ENCODE results near the gene ME1. TPM values are rescaled to one million over a fixed set of nuclear protein-coding genes. Genes with fewer than 3 reads are reported as not detected.

Gene ME1
- total RNA-seq, 4 donors from 2014 or later, result 12.8 to 40.5 (median 28.4) TPM

DNA sequence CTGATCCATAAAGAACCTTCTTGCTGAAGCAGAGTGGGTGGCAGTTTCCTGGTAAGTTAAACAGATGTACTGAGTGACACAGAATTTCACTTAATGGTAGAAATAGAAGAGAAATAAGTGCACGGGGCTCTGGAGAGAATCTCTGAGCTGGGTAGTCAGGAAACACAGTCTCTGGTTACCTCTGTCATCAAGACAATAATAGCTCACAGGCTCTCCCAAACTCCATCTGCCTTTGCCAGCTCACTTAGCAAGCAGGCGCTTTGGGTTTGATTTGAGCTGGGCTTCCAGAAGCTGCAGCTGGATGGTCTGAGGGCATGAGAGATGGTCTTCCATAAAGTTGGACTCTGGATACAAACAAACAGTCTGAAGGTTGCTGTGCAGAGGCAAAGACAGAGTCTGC lies 41.9 kb upstream of the ME1 start:
- WGBS, result 82% methylated on average over 2 of the region's 2 CpGs
- Histone ChIP-seq H3K4me3 (no peak overlapping the region), H3K4me1 (no peaks in the 10 kb centered on the region), H3K9me3 (no peaks in the 10 kb centered on the region), H3K27ac (no peak overlapping the region), H3K36me3 (no peaks in the 10 kb centered on the region), H3K27me3 (no peaks in the 10 kb centered on the region)
- TF ChIP-seq, protein P1, sequence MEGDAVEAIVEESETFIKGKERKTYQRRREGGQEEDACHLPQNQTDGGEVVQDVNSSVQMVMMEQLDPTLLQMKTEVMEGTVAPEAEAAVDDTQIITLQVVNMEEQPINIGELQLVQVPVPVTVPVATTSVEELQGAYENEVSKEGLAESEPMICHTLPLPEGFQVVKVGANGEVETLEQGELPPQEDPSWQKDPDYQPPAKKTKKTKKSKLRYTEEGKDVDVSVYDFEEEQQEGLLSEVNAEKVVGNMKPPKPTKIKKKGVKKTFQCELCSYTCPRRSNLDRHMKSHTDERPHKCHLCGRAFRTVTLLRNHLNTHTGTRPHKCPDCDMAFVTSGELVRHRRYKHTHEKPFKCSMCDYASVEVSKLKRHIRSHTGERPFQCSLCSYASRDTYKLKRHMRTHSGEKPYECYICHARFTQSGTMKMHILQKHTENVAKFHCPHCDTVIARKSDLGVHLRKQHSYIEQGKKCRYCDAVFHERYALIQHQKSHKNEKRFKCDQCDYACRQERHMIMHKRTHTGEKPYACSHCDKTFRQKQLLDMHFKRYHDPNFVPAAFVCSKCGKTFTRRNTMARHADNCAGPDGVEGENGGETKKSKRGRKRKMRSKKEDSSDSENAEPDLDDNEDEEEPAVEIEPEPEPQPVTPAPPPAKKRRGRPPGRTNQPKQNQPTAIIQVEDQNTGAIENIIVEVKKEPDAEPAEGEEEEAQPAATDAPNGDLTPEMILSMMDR (IDR thresholded peaks at IDR 0.05), result no peak
- TF ChIP-seq POLR2A (IDR thresholded peaks at IDR 0.05), result no peak
- TF ChIP-seq POLR2AphosphoS5 (IDR thresholded peaks at IDR 0.05), result no peak
- no peak for DNase-seq (ENCODE audit: low spot score in 2 of 2)

DNA sequence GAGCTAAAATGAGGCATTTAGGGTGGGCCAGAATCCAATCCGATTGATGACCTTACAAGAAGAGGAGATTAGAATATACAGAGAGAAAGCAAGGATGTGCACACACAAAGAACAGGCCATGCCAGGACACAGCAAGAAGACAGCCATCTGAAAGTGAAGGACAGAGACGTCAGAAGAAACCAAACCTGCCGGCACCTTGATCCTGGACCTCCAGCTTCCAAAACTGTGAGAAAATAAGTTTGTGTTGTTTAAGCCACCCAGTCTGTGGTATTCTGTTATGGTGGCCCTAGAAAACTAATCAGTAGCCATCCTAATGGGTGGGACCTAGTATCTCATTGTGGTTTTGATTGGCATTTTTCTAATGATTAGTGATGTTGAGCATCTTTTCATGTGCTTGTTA lies 39.7 kb upstream of the ME1 start:
- TF ChIP-seq, protein P1 (IDR thresholded peaks at IDR 0.05), result no peak
- TF ChIP-seq POLR2A (IDR thresholded peaks at IDR 0.05), result no peak

DNA sequence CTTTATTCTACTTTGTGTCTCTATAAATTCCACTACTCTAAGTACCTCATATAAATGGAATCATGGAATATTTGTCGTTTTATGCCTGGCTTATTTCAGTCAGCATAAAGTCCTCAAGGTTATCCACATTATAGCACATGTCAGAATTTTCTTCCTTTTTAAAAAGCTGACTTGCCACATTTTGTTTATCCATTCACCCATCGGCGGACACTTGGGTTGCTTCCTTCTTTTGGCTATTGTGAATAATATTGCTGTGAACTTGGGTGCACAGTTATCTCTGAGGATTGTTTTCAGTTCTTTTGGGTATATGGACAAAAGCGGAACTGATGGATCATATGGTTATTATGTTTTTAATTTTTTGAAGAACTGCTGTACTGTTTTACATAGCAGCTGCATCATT lies 39.1 kb upstream of the ME1 start:
- Histone ChIP-seq H3K36me3 (no peaks in the 10 kb centered on the region), H3K9me3 (no peaks in the 10 kb centered on the region), H3K27ac (no peak overlapping the region), H3K4me3 (no peak overlapping the region), H3K4me1 (no peaks in the 10 kb centered on the region), H3K27me3 (no peaks in the 10 kb centered on the region)
- 87% methylated on average over 4 of the region's 4 CpGs for WGBS
- no peak for DNase-seq (ENCODE audit: low spot score in 2 of 2)
- no peak for TF ChIP-seq POLR2AphosphoS5 (IDR thresholded peaks at IDR 0.05)
- TF ChIP-seq, protein P1 (IDR thresholded peaks at IDR 0.05), result no peak
- TF ChIP-seq EP300 (IDR thresholded peaks at IDR 0.05), result no peak
- TF ChIP-seq POLR2A (IDR thresholded peaks at IDR 0.05), result no peak

More for the DNA sequence above, 39.7 kb upstream of the ME1 start:
- no peaks in the 10 kb centered on the region for H3K36me3 ChIP-seq
- no peak overlapping the region for H3K4me3 ChIP-seq
- 92% methylated on average over 3 of the region's 3 CpGs for WGBS
- H3K9me3 ChIP-seq, result no peaks in the 10 kb centered on the region
- DNase-seq (ENCODE audit: low spot score in 2 of 2), result no peak
- no peaks in the 10 kb centered on the region for H3K4me1 ChIP-seq
- no peak overlapping the region for H3K27ac ChIP-seq
- no peaks in the 10 kb centered on the region for H3K27me3 ChIP-seq

DNA sequence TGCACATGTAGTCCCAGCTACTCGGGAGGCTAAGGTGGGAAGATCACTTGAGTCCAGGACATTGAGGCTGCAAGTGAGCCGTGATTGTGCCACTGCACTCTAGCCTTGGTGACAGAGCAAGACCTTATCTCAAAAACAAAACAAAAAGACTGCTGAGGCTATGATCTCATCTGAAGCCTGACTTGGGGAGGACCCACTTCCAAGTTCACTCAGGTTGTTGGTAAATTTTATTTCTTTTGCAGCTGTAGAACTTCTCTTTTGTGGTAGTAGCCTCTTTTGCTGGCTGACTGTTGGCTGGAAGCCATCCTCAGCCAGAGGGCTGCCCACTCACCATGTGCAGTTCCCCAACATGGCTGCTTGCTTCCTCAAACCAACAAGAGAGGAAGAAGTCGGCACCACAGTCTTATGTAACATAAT lies 36.8 kb upstream of the ME1 start:
- DNase-seq (ENCODE audit: low spot score in 2 of 2), result peak in 1 of 2 donors; percentile 64
- no peaks in the 10 kb centered on the region for H3K4me1 ChIP-seq
- 73% methylated on average over 3 of the region's 3 CpGs for WGBS
- H3K27ac ChIP-seq, result no peak overlapping the region
- TF ChIP-seq, protein P1 (IDR thresholded peaks at IDR 0.05), result no peak
- H3K4me3 ChIP-seq, result no peak overlapping the region
- no peaks in the 10 kb centered on the region for H3K36me3 ChIP-seq
- H3K9me3 ChIP-seq, result no peaks in the 10 kb centered on the region
- no peaks in the 10 kb centered on the region for H3K27me3 ChIP-seq

DNA sequence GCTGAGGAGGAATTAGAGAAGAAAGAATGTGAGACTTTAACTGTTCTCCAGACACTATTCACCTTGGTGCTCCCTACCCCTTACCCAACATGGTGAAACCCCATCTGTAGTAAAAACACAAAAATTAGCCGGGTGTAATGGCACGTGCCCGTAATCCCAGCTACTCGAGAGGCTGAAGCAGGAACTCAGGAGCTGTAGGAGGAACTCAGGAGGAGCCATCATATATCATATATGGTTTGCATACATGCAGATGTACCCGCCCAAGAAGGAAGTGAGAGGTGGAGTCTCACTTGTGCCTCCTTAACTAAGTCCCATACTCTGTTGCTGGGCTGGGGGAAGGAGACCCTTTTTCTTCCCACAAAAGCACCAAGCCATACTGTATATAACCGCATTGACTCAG lies 35.5 kb upstream of the ME1 start:
- DNase-seq (ENCODE audit: low spot score in 2 of 2), result no peak
- no peak overlapping the region for H3K4me3 ChIP-seq
- WGBS, result 91% methylated on average over 6 of the region's 6 CpGs

More for the DNA sequence above, 35.5 kb upstream of the ME1 start:
- Histone ChIP-seq H3K27ac (no peak overlapping the region), H3K27me3 (no peaks in the 10 kb centered on the region), H3K36me3 (no peaks in the 10 kb centered on the region), H3K4me1 (no peaks in the 10 kb centered on the region), H3K9me3 (no peaks in the 10 kb centered on the region)
- TF ChIP-seq, protein P1 (IDR thresholded peaks at IDR 0.05), result no peak
- no peak for TF ChIP-seq POLR2A (IDR thresholded peaks at IDR 0.05)
- TF ChIP-seq EP300 (IDR thresholded peaks at IDR 0.05), result no peak
- no peak for TF ChIP-seq POLR2AphosphoS5 (IDR thresholded peaks at IDR 0.05)
